HCT116 (cell line): ENCODE data around the gene MRRF. TPM values are rescaled to one million over a fixed set of nuclear protein-coding genes. Genes with fewer than 3 reads are reported as not detected.

Experiments
- ATAC-seq: fragments of 200-7000 bp; cut with Tn5 transposase; 2 replicates; pipeline ENCODE4 v1.9.1; 2020; ENCODE audit warnings: mild to moderate bottlenecking, moderate library complexity
- BruUV-seq: library from RNA; stranded (reverse); fragments of 400-500 nt; replicated peaks from 2 replicates; lab custom pipeline; 2021; lab: Mats Ljungman, UMichigan
- CTCF ChIA-PET: fragments of 300-600 bp; sonication (Branson Sonifier 250); formaldehyde crosslinking; loops from one replicate; lab custom pipeline; 2021; ENCODE audit warnings: antibody characterized with exemption; lab: Charles Lee
- POLR2A ChIA-PET: fragments of 300-600, 350-600 bp; sonication (Branson Sonifier 250); formaldehyde crosslinking; loops from one replicate; lab custom pipeline; 2021; ENCODE audit warnings: antibody characterized with exemption; lab: Charles Lee
- RAD21 ChIA-PET, 2 experiments: fragments of 300-600 bp; sonication (Branson Sonifier 250); formaldehyde crosslinking; loops; one replicate each; lab custom pipeline; 2023; ENCODE audit warnings: low total read pairs in 2 of 2; ENCODE audit not compliant: uncharacterized antibody in 2 of 2, unreplicated experiment in 2 of 2, low non-redundant PET in 1 of 2; lab: Charles Lee
- DNase-seq: peaks from one replicate; pipeline ENCODE4 v3.0.0-alpha.2; 2010; ENCODE audit warnings: low read depth, low spot score
- H2AFZ ChIP-seq: fragments of 200-600 bp; shearing (Covaris generic), sonication (generic); 2 replicates; pipeline ENCODE4 v1.6.1; 2017; ENCODE audit warnings: low read depth, mixed run types, mixed read lengths, antibody characterized with exemption, low read length; ENCODE audit not compliant: poor library complexity, severe bottlenecking
- H3K27ac ChIP-seq: 2 replicates; pipeline ENCODE4 v1.5.1; 2012; ENCODE audit warnings: low read depth, low read length
- H3K27me3 ChIP-seq: fragments of 200-600 bp; sonication (generic); 2 replicates; pipeline ENCODE4 v1.6.1; 2016; ENCODE audit warnings: mixed run types, low read length, mixed read lengths; ENCODE audit not compliant: insufficient read depth
- H3K36me3 ChIP-seq, 2 experiments: fragments of 200-500 bp in 1 of 2; fragments of 200-600 bp in 1 of 2; sonication (Bioruptor generic) in 1 of 2; sonication (generic) in 1 of 2; 2 replicates each; pipeline versions ENCODE4 v1.5.1 to v1.6.1; 2014 to 2016; ENCODE audit warnings: low read length in 2 of 2, inconsistent platforms in 1 of 2, mixed read lengths in 1 of 2, mixed run types in 1 of 2; ENCODE audit not compliant: insufficient read depth in 2 of 2, control insufficient read depth in 1 of 2
- H3K4me1 ChIP-seq, 2 experiments: fragments of 200-600 bp in 1 of 2; sonication (generic) in 1 of 2; 2 replicates each; pipeline versions ENCODE4 v1.5.1 to v1.6.1; 2012 to 2017; ENCODE audit warnings: low read length in 2 of 2, inconsistent platforms in 1 of 2, mild to moderate bottlenecking in 1 of 2, mixed read lengths in 1 of 2, mixed run types in 1 of 2, moderate library complexity in 1 of 2; ENCODE audit not compliant: insufficient read depth in 2 of 2, control insufficient read depth in 1 of 2
- H3K4me2 ChIP-seq: fragments of 200-600 bp; sonication (generic); 2 replicates; pipeline ENCODE4 v1.6.1; 2017; ENCODE audit warnings: mixed run types, low read length, mixed read lengths
- H3K4me3 ChIP-seq, 2 experiments: fragments of 200-600 bp in 1 of 2; sonication (generic) in 1 of 2; replicated peaks in 1 of 2; 2 replicates each; pipeline ENCODE4 v1.5.1; 2011 to 2016; ENCODE audit warnings: low read length in 2 of 2, control low read depth in 1 of 2, low read depth in 1 of 2, mild to moderate bottlenecking in 1 of 2, mixed read lengths in 1 of 2, mixed run types in 1 of 2
- H3K79me2 ChIP-seq: fragments of 200-600 bp; sonication (generic); 2 replicates; pipeline ENCODE4 v1.6.1; 2017; ENCODE audit warnings: mild to moderate bottlenecking, mixed run types, low read length, moderate library complexity, mixed read lengths; ENCODE audit not compliant: insufficient read depth
- H3K9ac ChIP-seq: fragments of 200-600 bp; sonication (generic); 2 replicates; pipeline ENCODE4 v1.6.1; 2016; ENCODE audit warnings: low read length, mixed read lengths
- H3K9me2 ChIP-seq: fragments of 200-600 bp; sonication (generic), shearing (Covaris generic); 2 replicates; pipeline ENCODE4 v1.6.1; 2017; ENCODE audit warnings: mixed run types, mild to moderate bottlenecking, moderate library complexity; ENCODE audit not compliant: insufficient read depth
- H3K9me3 ChIP-seq, 2 experiments: fragments of 200-500 bp in 1 of 2; fragments of 200-600 bp in 1 of 2; sonication (Bioruptor generic) in 1 of 2; sonication (generic) in 1 of 2; 2 replicates each; pipeline ENCODE4 v1.6.1; 2014 to 2017; ENCODE audit warnings: low read length in 2 of 2, mixed read lengths in 2 of 2, inconsistent platforms in 1 of 2, low read depth in 1 of 2, mild to moderate bottlenecking in 1 of 2, mixed run types in 1 of 2, moderate library complexity in 1 of 2; ENCODE audit not compliant: control insufficient read depth in 1 of 2, insufficient read depth in 1 of 2
- H4K20me1 ChIP-seq: fragments of 200-600 bp; sonication (generic), shearing (Covaris generic); 2 replicates; pipeline ENCODE4 v1.6.1; 2017; ENCODE audit warnings: mixed run types, mild to moderate bottlenecking, moderate library complexity; ENCODE audit not compliant: insufficient read depth
- EZH2 ChIP-seq: fragments of 200-600 bp; sonication (generic); IDR thresholded peaks from 2 replicates; pipeline ENCODE4 v1.6.1; 2017; ENCODE audit warnings: antibody characterized with exemption, mixed run types
- EZH2phosphoT487 ChIP-seq: fragments of 200-600 bp; IDR thresholded peaks from 2 replicates; pipeline ENCODE4 v1.6.1; 2018; ENCODE audit warnings: antibody characterized with exemption, borderline replicate concordance
- POLR2A ChIP-seq: IDR thresholded peaks from 2 replicates; pipeline ENCODE4 v1.7.0; 2011; ENCODE audit warnings: borderline replicate concordance; ENCODE audit not compliant: insufficient read depth, insufficient read length; ENCODE audit errors: extremely low read depth
- POLR2AphosphoS5 ChIP-seq: IDR thresholded peaks from 2 replicates; pipeline ENCODE4 v1.6.1; 2011; ENCODE audit warnings: mild to moderate bottlenecking, low read depth, low read length, moderate library complexity
- RAD21 ChIP-seq: IDR thresholded peaks from 2 replicates; pipeline ENCODE4 v1.6.1; 2012; ENCODE audit warnings: low read depth, mild to moderate bottlenecking
- intact Hi-C: fragments of 100-400 bp; cut with micrococcal nuclease; formaldehyde crosslinking; loops from 2 replicates; pipeline ENCODE4 v1.10.0; 2022
- total RNA-seq: library from RNA; stranded (reverse); gene quantifications from one replicate; pipeline ENCODE4 v1.2.1, GENCODE V29; 2021; ENCODE audit not compliant: unreplicated experiment
- TF ChIP-seq, protein P1 (sequence below), 3 experiments: fragments of 200-600 bp in 1 of 3; sonication (generic) in 1 of 3; IDR thresholded peaks in 2 of 3; conservative IDR thresholded peaks in 1 of 3; 2 replicates each; pipeline ENCODE4 v1.5.1; 2012 to 2017; ENCODE audit warnings: low read depth in 2 of 3, low read length in 2 of 3, antibody characterized with exemption in 1 of 3, borderline replicate concordance in 1 of 3, control low read depth in 1 of 3, mild to moderate bottlenecking in 1 of 3, mixed read lengths in 1 of 3, mixed run types in 1 of 3, moderate library complexity in 1 of 3; ENCODE audit not compliant: insufficient read depth in 1 of 3
- TF ChIP-seq, protein P2 (sequence below): IDR thresholded peaks from 2 replicates; pipeline ENCODE4 v1.6.1; 2012

The MRRF gene
- total RNA-seq, 1 experiment from 2014 or later: 88.6 TPM

DNA sequence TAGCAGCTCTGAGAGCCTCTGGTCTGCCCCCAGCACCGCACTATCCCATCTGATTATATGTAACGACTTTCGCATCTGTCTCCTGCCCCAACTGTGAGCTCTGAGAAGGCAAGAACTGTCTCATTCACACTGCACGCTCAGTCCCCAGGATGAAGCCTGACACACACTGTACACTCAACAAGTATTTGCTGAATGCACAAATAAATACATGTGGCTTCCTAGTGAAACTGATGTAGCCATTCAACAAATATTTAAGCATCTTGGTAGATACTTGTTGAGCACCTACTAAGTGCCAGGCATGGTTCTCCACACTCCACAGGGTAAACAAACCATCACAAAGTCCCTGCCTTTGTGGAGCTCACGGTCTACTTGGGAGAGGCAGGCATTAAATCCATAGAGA is 71.5 kb downstream of the MRRF start:
- RAD21 ChIA-PET: no interaction called here
- Histone ChIP-seq H3K4me1 (peaks cover 4 to 5% of the 10 kb centered on the region in 2 experiments; a peak in 2 of 4 replicates), H4K20me1 (no peaks in the 10 kb centered on the region), H3K4me3 (no peak overlapping the region), H3K9me2 (no peaks in the 10 kb centered on the region), H3K4me2 (no peak overlapping the region), H2AFZ (no peak overlapping the region), H3K9me3 (no peaks in the 10 kb centered on the region), H3K27ac (no peak overlapping the region), H3K27me3 (no peaks in the 10 kb centered on the region)
- CTCF ChIA-PET: no interaction called here
- ATAC-seq (no peak), DNase-seq (no peak)
- intact Hi-C loops: no loop called here
- no peak for TF ChIP-seq POLR2AphosphoS5
- no peak for TF ChIP-seq EZH2phosphoT487
- TF ChIP-seq RAD21: no peak
- no peak for TF ChIP-seq EZH2
- TF ChIP-seq, protein P1, sequence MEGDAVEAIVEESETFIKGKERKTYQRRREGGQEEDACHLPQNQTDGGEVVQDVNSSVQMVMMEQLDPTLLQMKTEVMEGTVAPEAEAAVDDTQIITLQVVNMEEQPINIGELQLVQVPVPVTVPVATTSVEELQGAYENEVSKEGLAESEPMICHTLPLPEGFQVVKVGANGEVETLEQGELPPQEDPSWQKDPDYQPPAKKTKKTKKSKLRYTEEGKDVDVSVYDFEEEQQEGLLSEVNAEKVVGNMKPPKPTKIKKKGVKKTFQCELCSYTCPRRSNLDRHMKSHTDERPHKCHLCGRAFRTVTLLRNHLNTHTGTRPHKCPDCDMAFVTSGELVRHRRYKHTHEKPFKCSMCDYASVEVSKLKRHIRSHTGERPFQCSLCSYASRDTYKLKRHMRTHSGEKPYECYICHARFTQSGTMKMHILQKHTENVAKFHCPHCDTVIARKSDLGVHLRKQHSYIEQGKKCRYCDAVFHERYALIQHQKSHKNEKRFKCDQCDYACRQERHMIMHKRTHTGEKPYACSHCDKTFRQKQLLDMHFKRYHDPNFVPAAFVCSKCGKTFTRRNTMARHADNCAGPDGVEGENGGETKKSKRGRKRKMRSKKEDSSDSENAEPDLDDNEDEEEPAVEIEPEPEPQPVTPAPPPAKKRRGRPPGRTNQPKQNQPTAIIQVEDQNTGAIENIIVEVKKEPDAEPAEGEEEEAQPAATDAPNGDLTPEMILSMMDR (IDR thresholded peaks at IDR 0.05 in 2 of 3, conservative IDR thresholded peaks at IDR 0.05 in 1 of 3; ENCODE audit: borderline replicate concordance in 1 of 3, insufficient read depth in 1 of 3, low read depth in 2 of 3, low read length in 2 of 3): no peak
- TF ChIP-seq POLR2A: no peak
- TF ChIP-seq, protein P2, sequence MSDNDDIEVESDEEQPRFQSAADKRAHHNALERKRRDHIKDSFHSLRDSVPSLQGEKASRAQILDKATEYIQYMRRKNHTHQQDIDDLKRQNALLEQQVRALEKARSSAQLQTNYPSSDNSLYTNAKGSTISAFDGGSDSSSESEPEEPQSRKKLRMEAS: no peak
- TF ChIP-seq, all 23 proteins: peak for 0
- POLR2A ChIA-PET: no interaction called here
- no peaks in the 10 kb centered on the region for H3K36me3 ChIP-seq
- H3K79me2 ChIP-seq: no peaks in the 10 kb centered on the region
- no TSS peak for BruUV-seq
- H3K9ac ChIP-seq: no peak overlapping the region
